DND-41 (cell line): ENCODE results near the gene PUDP.

ENCODE experiments used
- CTCF ChIP-seq: IDR thresholded peaks from 2 replicates; pipeline ENCODE4 v1.5.1; 2012; ENCODE audit warnings: borderline replicate concordance, low read length, moderate library complexity, mild to moderate bottlenecking; ENCODE audit not compliant: poor library complexity, severe bottlenecking; ENCODE audit errors: extremely low read depth
- EZH2 ChIP-seq: IDR thresholded peaks from 3 replicates; pipeline ENCODE4 v1.6.1; 2012; ENCODE audit warnings: borderline replicate concordance, low read depth, mild to moderate bottlenecking, moderate library complexity, low read length, inconsistent platforms; ENCODE audit not compliant: severe bottlenecking

- TF ChIP-seq CTCF (no peak), EZH2 (no peak)
Observed at GRCh38 chrX:7054219-7055216, 93.4 kb downstream of the PUDP start.
